ENCODE measurements around the gene SERPINA3. TPM values are rescaled to one million over a fixed set of nuclear protein-coding genes. Genes with fewer than 3 reads are reported as not detected.

SERPINA3 gene
- total RNA-seq, 4 donors from 2014 or later: 111 to 209 (median 125) TPM

- no peak for ATAC-seq (ENCODE audit: low FRiP score)
- no peak for TF ChIP-seq CTCF (IDR thresholded peaks at IDR 0.05)
- no peak for DNase-seq (ENCODE audit: low spot score)
Measured at GRCh38 chr14:94654071-94654861, 42.1 kb downstream of the SERPINA3 start.

GRCh38 chr14:94655169-94655710 lies 43.0 kb downstream of the SERPINA3 start:
- DNase-seq (ENCODE audit: low spot score) (no peak), ATAC-seq (ENCODE audit: low FRiP score) (no peak)
- TF ChIP-seq CTCF (IDR thresholded peaks at IDR 0.05): no peak

- no peak for DNase-seq (ENCODE audit: low spot score)
- TF ChIP-seq CTCF (IDR thresholded peaks at IDR 0.05): no peak
- ATAC-seq (ENCODE audit: low FRiP score): no peak
Measured at GRCh38 chr14:94656043-94656442, 43.9 kb downstream of the SERPINA3 start.

GRCh38 chr14:94659256-94659655 lies 47.1 kb downstream of the SERPINA3 start:
- ATAC-seq (ENCODE audit: low FRiP score) (no peak), DNase-seq (ENCODE audit: low spot score) (no peak)
- TF ChIP-seq CTCF (IDR thresholded peaks at IDR 0.05): no peak

GRCh38 chr14:94659901-94660300 lies 47.7 kb downstream of the SERPINA3 start:
- no peak for TF ChIP-seq CTCF (IDR thresholded peaks at IDR 0.05)
- no peak for DNase-seq (ENCODE audit: low spot score)

GRCh38 chr14:94660306-94660946 lies 48.2 kb downstream of the SERPINA3 start:
- ATAC-seq (ENCODE audit: low FRiP score) (no peak), DNase-seq (ENCODE audit: low spot score) (no peak)
- TF ChIP-seq CTCF (IDR thresholded peaks at IDR 0.05): no peak

More at GRCh38 chr14:94659901-94660300, 47.7 kb downstream of the SERPINA3 start:
- ATAC-seq (ENCODE audit: low FRiP score): no peak
